Activated naive CD8-positive, alpha-beta T cell (primary cell): Measurements from ENCODE around the gene PPP1R12A.

Experiments
- H3K27ac Mint-ChIP-seq: one replicate; pipeline ENCODE4 v1.8.0; 2021; ENCODE audit warnings: mixed read lengths
- H3K27me3 Mint-ChIP-seq: one replicate; pipeline ENCODE4 v1.8.0; 2021; ENCODE audit warnings: mixed read lengths
- H3K36me3 Mint-ChIP-seq: one replicate; pipeline ENCODE4 v1.8.0; 2021; ENCODE audit warnings: mixed read lengths
- H3K4me1 Mint-ChIP-seq: one replicate; pipeline ENCODE4 v1.8.0; 2021; ENCODE audit warnings: low read depth, mixed read lengths
- H3K4me3 Mint-ChIP-seq: one replicate; pipeline ENCODE4 v1.8.0; 2021; ENCODE audit warnings: mild to moderate bottlenecking, mixed read lengths
- H3K9me3 Mint-ChIP-seq: one replicate; pipeline ENCODE4 v1.8.0; 2021; ENCODE audit warnings: low read depth, mixed read lengths

The PPP1R12A gene

GRCh38 chr12:79764641-79765040 lies 170.3 kb downstream of the PPP1R12A start:
- Mint-ChIP-seq H3K27ac (no peak overlapping the region), H3K36me3 (no peaks in the 10 kb centered on the region), H3K9me3 (no peaks in the 10 kb centered on the region), H3K4me1 (no peaks in the 10 kb centered on the region), H3K27me3 (peaks cover 7% of the 10 kb centered on the region), H3K4me3 (no peak overlapping the region)

GRCh38 chr12:79763766-79764452 lies 171.0 kb downstream of the PPP1R12A start:
- no peak overlapping the region for H3K4me3 Mint-ChIP-seq
- H3K27me3 Mint-ChIP-seq, result peaks cover 7% of the 10 kb centered on the region
- H3K36me3 Mint-ChIP-seq, result no peaks in the 10 kb centered on the region
- H3K27ac Mint-ChIP-seq, result no peak overlapping the region
- H3K4me1 Mint-ChIP-seq, result no peaks in the 10 kb centered on the region
- no peaks in the 10 kb centered on the region for H3K9me3 Mint-ChIP-seq

- H3K27ac Mint-ChIP-seq, result no peak overlapping the region
- H3K27me3 Mint-ChIP-seq, result peaks cover 7% of the 10 kb centered on the region
- no peaks in the 10 kb centered on the region for H3K36me3 Mint-ChIP-seq
- H3K4me3 Mint-ChIP-seq, result no peak overlapping the region
- H3K9me3 Mint-ChIP-seq, result no peaks in the 10 kb centered on the region
- H3K4me1 Mint-ChIP-seq, result no peaks in the 10 kb centered on the region
Measured at GRCh38 chr12:79761341-79761740, 173.6 kb downstream of the PPP1R12A start.

- Mint-ChIP-seq H3K27me3 (peaks cover 4% of the 10 kb centered on the region), H3K4me1 (no peaks in the 10 kb centered on the region), H3K9me3 (peaks cover 5% of the 10 kb centered on the region)
Measured at GRCh38 chr12:79747274-79747673, 187.6 kb downstream of the PPP1R12A start.

GRCh38 chr12:79737875-79738718 lies 196.8 kb downstream of the PPP1R12A start:
- Mint-ChIP-seq H3K27ac (no peak overlapping the region), H3K36me3 (no peaks in the 10 kb centered on the region), H3K9me3 (no peaks in the 10 kb centered on the region), H3K4me3 (no peak overlapping the region), H3K27me3 (peaks cover 8% of the 10 kb centered on the region), H3K4me1 (no peaks in the 10 kb centered on the region)

More at GRCh38 chr12:79747274-79747673, 187.6 kb downstream of the PPP1R12A start:
- H3K4me3 Mint-ChIP-seq, result no peak overlapping the region
- H3K36me3 Mint-ChIP-seq, result no peaks in the 10 kb centered on the region
- H3K27ac Mint-ChIP-seq, result no peak overlapping the region

- H3K27ac Mint-ChIP-seq, result no peak overlapping the region
- no peaks in the 10 kb centered on the region for H3K36me3 Mint-ChIP-seq
- H3K4me1 Mint-ChIP-seq, result no peaks in the 10 kb centered on the region
- H3K27me3 Mint-ChIP-seq, result peaks cover 1% of the 10 kb centered on the region
- no peaks in the 10 kb centered on the region for H3K9me3 Mint-ChIP-seq
- no peak overlapping the region for H3K4me3 Mint-ChIP-seq
Measured at GRCh38 chr12:79732638-79733037, 202.3 kb downstream of the PPP1R12A start.

- no peaks in the 10 kb centered on the region for H3K4me1 Mint-ChIP-seq
- no peak overlapping the region for H3K4me3 Mint-ChIP-seq
- H3K36me3 Mint-ChIP-seq, result no peaks in the 10 kb centered on the region
- no peaks in the 10 kb centered on the region for H3K9me3 Mint-ChIP-seq
- peaks cover 6% of the 10 kb centered on the region for H3K27me3 Mint-ChIP-seq
- H3K27ac Mint-ChIP-seq, result no peak overlapping the region
Measured at GRCh38 chr12:79725987-79726386, 208.9 kb downstream of the PPP1R12A start.
